NCI-H2171 (cell line): ENCODE results near the gene TUB.
A peak's percentile ranks its signal among the peaks of the same experiment; 100 is the strongest.

Source experiments
- DNase-seq: peaks from one replicate; lab custom pipeline; 2025; lab: John Stamatoyannopoulos, UW

TUB gene

DNA sequence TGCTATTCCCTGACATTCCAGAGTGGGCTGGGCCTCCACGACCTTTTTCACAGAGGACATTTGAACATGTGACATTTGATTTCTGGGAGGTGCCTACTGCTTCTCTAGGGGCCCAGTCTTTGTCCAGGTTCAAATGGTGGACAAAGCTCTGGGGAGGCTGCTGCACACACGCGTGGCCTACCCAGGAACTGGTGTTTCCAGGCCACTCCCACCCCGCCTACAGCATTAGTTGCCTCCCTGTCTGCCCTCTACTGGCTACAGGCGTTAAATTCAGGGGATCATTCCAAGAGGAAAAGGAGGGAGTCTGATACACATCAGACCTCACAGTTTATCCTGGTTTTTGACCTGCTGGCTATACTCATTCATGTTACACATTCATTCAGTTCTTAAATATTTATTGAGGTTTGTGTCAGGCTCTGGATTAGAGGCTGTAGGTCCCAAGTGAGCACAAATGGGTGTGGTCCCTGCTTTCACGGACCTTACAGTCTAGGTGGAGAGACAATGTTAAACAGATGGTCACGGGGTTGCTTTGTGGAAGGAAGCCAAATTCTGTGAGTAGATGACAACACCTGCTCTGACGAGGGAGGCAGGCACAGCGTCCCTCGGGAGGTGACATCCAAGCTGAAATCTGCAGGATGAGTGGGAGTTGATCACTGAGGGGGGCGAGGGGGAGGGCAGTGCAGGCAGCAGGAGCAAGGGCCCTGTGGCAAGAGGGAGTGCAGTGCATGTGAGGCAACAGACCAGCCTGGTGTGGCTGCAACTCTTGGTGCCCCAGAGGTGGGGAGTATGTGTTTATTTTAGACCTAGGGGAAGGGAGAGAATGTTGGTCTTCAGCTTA, 11.8 kb downstream of the TUB start:
- peak; percentile 84 for DNase-seq

DNA sequence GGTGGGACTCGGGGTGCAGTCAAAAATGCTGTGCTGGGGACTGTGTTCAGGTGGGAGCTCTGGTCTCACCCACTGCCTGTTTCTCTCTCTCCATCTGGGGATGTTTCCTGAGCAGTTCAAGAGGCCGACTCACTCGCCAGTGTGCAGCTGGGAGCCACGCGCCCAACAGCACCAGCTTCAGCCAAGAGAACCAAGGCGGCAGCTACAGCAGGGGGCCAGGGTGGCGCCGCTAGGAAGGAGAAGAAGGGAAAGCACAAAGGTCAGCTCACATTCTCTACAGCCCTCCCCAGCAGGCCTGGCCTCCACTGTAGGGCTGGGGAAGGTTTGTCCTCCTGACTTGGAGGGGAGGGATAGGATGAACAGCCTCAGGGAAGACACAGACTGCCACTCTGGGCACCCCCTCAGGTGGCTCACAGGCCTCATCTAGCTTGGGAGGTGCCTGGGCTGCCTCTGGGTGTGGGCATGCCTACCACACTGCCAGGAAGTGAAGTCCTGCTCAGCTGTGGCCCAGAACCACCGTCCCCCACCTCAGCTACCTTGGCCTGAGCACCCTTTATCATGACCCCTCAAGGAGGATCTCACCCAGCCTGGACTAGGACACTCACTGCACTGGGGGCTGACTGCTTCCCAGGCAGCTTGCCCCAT, 13.0 kb downstream of the TUB start:
- DNase-seq: no peak

DNA sequence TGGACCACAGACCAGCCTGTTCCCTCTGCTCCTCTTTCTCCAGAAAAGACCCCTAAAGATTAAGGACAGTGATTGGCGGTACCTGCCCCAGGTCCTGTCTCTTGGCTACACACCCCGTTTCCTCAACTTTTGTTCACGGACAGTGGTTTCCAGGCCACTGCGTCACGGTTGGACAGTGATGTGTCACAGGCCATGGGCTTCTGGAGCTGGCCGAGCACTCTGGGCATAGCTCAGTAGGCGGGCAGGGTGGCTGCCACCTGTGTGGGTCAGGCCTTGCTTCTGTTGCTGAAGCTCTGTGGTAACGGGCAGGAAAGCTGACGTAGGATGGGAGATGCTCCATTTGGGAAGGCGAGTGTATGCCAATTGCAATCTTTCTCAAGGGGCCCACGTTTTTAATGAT, 13.6 kb downstream of the TUB start:
- DNase-seq: no peak

DNA sequence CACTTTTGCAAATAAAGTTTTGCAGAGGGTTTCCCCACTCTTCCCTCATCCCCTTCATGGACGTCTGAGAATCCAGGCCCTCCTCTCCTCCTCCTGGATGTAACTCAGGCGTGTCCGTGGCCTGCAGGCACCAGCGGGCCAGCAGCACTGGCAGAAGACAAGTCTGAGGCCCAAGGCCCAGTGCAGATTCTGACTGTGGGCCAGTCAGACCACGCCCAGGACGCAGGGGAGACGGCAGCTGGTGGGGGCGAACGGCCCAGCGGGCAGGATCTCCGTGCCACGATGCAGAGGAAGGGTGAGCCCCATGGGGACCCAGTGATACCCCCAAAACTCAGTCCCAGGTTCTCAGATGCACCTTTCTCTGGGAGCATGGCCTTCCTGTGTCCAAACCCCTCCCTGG, 14.4 kb downstream of the TUB start:
- no peak for DNase-seq

DNA sequence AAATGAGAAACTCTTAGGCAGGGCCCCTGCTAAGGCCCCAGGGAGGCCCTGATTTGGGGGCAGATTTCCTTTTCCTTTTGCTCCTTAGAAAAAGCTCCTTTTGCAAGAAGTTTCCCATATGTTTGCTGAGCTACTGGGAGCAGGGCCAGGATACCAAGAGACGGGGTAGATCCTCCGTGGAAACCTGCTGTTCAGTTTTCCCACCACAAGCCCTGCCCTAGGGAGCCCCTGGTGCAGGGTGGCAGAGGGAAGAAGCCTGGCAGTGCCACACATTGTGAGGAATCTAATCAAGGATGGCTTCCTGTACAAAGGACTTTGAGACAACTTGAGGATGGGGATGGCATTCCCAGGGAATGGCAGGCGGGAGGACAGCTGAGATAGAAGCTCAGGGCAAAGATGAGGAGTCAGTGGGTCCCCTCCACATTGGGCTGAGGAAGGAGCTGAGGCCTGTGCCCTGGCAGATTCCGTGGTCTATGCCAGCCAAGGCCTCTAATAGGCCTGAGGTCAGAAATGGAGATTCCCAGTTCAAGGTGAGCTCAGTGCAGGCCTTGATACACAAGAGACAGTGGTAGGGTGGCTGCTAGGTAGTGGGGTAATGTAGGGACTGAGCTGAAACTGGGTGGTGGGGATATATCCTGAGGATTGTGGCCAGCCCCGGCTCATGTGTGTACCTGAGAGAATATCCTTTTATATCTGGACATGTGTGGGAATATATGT, 15.0 kb downstream of the TUB start:
- no peak for DNase-seq

DNA sequence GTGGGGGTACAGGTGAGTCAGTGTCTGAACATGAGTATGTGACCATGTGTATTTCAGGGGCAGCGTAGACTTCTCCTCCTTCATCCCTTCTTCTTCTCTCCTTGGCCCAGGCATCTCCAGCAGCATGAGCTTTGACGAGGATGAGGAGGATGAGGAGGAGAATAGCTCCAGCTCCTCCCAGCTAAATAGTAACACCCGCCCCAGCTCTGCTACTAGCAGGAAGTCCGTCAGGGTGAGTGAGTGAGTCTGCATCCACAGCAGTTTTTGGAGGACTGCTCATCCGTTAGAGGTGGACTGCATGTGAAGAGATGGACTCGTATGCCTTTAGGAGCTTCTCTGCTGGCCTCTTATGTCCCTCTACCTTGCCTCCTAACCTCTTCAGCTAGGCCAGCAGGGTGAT, 15.6 kb downstream of the TUB start:
- DNase-seq: no peak

DNA sequence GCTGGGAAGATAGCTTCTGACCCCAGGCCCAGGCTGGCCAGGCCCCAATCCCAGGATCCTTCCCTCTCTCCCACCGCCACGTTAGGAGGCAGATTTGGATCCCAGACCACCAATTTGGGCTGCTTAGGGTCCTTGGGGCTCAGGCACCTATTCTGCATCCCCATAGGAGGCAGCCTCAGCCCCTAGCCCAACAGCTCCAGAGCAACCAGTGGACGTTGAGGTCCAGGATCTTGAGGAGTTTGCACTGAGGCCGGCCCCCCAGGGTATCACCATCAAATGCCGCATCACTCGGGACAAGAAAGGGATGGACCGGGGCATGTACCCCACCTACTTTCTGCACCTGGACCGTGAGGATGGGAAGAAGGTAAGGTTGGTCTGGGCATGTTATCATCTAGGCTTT, 16.1 kb downstream of the TUB start:
- DNase-seq: no peak

DNA sequence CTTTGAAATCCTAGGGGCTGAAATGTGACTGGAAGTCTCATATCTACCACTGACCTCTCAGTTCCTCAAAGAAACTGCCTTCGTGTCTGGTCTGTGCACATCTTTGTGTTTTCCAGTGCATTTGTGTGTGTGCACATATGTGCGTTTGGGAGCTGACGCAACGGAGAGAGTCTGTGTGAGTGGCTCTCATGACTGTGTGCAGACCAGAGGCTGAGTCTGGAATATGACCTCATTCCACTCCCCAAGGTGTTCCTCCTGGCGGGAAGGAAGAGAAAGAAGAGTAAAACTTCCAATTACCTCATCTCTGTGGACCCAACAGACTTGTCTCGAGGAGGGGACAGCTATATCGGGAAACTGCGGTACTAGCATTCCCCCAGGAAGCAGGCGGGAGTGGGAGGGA, 16.5 kb downstream of the TUB start:
- no peak for DNase-seq

DNA sequence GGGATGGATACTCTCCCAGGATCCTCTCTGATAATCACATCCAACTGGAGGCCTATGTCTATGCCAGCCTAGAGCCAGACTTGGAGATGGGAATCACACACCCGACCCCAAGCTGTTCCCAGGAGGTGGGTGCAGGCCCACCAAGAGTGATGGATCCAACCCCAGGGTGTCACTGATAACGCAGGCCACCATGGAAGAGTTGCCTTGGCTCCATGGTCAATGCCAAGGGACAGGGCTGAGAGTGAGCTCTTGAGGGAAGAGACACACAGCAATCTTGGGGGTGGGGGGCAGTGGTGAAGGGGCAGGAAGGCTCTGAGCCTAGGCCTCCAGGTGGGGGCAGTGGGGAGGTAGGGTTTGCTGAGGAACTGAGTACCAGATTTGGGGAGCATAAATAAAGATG, 16.9 kb downstream of the TUB start:
- DNase-seq: no peak

DNA sequence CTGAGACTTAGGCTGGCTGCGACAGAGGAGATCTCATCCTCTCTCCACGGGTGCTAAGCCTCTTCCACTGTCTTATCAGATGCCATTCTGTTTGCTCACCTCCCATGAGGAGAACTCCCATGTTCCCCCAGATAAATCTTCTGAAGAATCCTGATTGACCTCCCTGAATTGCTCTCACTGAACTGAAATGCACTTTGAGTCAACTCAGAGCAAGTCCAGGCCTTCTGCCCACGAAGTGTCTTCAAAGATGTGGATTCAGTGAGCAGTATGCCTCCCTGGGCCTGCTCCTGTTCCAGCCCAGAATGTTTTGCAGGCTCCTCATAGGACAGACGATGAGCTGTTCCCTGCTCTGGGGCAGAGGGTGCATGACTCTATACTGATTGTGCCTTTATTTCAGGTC, 17.4 kb downstream of the TUB start:
- no peak for DNase-seq

DNA sequence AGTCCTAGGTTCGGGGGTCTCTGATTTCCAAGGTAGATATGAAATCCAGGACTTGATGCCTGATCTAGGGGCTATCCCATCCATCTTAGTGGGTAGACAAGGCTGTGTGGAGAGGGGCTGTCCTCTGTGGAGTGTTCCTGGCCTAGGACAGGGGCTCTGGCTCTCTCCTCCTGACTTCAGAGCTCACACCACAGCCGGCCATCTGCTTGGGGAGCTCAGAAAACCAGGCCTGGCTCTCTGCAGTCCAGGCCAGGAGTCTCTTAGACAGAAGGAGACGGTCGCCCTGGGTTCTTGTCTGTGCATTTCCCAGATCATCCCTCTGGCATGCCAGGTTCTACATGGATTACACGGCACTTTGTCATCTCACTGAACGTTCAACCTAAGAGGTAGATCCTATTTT, 17.9 kb downstream of the TUB start:
- DNase-seq: no peak

DNA sequence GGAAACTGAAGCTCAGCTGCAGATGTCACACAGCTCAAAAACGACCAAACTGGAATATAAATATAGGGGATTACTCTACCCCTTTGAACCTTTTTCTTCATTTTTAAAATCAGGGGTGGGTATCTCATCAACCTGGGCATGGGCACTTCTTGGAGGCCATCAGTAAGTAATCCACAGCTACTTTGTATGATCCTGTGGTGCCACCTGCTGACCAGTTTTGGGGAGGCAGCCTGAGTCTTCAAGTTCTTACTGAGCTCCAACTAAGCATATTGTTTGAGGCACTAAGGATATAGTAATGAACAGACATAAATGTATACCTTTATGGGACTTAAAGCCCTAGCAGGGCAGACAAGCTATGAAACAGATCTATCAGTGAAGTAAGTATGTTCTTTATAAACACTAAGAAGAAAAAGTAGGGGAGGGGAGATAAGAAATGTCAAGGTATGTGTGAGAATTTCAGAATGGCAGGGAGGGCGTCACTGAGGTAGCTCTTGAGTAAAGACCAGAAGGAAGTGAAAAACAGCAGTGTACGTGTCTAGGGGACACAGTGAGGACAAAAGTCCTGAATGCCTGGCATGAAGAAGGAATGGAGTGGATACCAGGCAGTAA, 18.4 kb downstream of the TUB start:
- no peak for DNase-seq

DNA sequence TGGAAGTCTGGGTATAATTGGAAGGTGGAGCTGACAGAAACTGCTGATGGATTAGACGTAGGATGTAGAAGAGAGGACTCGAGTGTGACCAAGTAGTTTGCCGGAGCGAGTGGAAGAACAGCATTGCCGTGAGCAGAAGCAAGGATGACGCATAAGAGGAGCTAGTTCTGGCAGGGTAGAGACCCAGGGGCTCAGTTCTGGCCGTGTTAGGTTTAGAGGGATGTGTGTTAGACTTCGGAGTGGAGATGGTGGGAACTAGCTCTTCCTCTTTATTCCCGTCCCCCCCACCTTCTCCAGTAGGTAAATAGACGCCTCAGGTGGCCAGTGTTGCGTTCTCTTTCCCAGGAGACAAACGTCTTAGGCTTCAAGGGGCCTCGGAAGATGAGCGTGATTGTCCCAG, 19.1 kb downstream of the TUB start:
- no peak for DNase-seq

DNA sequence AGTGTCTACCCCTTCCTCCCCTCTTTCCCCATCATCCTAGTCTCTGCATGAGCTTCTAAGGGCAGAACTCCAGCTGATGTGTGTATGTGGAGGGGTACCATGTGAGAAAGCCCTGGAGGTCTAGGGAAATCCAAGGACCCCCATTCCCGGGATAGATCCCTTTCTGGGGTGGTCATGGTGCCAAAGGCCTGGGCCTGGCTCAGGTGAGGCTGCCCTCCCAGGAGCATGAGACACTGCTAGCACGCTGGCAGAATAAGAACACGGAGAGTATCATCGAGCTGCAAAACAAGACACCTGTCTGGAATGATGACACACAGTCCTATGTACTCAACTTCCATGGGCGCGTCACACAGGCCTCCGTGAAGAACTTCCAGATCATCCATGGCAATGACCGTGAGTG, 19.6 kb downstream of the TUB start:
- no peak for DNase-seq

DNA sequence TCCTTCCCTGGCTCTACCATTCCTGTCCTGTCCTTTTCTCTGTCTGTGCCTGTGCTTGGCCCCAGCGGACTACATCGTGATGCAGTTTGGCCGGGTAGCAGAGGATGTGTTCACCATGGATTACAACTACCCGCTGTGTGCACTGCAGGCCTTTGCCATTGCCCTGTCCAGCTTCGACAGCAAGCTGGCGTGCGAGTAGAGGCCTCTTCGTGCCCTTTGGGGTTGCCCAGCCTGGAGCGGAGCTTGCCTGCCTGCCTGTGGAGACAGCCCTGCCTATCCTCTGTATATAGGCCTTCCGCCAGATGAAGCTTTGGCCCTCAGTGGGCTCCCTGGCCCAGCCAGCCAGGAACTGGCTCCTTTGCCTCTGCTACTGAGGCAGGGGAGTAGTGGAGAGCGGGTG, 20.4 kb downstream of the TUB start:
- DNase-seq: no peak

DNA sequence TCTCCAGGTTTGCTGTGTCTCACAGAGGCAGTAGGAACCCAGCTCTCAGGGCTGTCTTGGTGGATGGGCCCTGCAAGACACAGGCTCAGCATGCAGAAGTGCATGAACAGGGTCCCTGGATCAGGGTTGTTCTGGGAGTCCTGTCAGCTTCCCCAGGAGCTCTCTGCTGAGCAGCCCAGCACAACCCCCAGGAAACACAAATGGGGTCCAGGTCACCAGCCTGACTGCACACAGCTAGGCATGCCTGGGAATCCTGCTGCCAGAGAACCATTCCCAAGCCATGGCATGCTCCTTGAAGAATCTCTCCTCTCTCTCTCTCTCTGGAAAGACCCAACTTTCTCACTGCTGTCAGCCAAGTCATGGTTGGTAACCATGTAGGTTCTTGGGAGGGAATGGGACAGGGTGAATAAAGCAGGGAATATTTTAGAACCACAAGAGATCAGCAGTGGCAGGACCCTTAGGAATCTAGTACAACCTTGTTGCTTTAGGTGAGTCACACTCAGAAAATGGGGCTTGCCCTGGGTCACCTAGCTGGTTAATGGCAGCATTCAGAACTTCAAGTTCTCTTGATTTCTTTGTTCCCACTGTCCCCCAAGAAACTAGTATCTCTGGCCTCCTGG, 21.4 kb downstream of the TUB start:
- no peak for DNase-seq

DNA sequence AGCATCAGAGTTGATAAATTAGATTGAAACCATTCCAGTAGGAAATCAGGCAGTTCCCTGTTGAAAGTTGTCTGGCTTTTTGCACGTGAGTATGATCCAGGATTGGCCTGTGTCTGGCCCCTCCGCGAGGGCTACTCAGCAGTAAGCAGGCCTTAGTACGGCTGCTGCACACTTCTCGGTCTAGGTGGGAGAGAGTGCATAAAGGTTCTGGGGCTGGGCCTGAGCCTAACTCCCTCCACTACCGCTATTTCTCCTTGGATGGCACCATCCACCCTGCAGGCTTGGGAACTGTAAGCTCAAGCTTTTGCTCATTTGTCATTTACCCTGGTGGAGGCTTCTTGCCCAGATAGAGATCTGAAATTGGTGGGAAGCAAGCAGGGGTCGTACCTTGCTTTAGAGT, 22.0 kb downstream of the TUB start:
- no peak for DNase-seq

DNA sequence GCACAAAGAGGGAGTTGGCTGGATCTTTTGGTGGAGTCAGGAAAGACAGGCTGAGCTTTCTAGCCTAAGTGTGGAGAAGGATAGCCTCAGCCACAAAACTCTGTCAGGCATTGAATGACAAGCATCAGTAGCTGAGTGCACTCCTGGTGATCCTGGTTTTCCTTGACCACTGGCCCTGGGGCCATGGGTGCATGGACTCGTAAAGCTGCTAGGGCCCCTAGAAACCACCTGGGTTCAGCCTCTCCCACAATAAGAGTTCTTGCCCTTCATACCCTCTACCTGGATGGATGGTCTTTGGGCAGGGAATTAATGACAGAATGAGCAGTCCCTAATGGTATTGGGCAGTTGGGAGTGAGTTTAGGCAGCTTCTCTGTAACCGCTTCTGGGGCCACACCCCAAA, 22.9 kb downstream of the TUB start:
- no peak for DNase-seq

DNA sequence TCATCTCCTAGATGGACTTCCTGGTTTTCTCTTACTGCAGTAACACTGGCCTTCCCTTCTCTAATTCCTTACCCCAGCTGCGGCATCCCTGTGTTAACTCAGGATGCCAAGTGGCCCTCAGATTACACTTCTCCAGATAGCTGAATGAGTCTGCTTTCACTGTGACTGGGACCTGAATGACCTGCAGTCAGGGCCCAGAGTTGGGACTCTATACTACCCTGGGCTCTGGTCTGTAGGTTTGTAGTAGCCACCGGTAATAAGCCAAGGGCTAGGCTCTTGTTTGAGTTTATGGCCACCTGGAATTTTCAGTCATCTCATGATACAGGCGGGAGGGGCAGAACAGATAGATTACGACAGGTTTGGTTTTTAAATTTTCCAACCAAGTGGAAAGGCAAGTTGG, 24.1 kb downstream of the TUB start:
- DNase-seq: no peak

DNA sequence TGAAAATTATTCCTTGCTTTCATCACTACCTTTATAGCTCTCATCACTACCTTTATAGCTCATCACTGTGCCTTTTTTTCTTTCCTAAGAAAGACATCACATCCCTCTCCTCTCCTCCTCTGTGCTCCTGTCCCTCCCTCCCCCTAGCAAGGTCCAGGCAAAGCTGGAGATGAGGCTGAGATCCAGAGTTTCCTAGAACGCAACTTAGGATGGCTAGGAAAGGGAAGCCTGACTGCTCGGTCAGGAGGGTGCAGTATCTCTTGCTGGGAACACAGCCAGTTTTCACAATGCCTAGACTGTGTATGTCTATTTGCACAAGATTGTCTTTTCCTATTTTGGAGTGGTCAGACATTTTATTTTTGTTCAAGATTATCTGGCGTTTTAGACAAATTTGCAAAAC, 24.7 kb downstream of the TUB start:
- no peak for DNase-seq

DNA sequence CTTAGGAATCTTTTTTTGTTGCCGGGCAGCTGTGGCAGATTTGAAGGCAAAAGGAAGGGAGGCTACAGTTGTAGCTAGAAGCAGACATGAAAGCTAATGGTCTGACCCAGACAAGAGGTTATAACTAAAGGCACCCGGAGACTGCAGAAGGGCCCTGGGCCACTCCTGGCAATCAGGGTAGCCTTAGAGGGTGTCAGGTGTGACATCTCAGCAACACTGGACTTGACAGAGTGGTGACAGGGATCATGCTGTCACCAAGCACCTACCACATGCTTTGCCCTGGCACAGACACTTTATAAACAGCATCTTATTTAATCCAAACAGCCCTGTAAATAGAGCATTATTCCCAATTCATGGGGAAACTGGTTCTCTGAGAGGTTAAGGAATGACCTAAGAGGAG, 25.7 kb downstream of the TUB start:
- DNase-seq: no peak

DNA sequence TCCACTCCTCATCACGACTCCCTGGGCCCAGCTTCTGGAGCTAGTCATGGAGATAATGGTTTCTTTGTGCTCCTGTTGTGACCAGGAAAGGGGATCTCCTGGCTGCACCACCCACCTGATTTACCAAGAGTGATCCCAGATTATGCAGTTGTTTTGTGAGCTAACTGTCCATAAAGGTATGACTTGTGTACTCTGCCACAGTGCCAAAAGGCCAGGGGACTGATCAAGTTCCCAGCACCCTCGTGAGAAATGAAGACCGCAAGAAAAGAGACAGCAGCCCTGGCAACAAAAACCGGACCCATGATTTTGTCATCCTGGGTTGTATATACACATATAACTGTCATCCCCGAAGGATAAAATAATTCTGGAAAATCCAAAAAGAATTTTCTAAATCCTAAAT, 26.6 kb downstream of the TUB start:
- no peak for DNase-seq
